ENCODE results near the gene DDIAS.

DNA sequence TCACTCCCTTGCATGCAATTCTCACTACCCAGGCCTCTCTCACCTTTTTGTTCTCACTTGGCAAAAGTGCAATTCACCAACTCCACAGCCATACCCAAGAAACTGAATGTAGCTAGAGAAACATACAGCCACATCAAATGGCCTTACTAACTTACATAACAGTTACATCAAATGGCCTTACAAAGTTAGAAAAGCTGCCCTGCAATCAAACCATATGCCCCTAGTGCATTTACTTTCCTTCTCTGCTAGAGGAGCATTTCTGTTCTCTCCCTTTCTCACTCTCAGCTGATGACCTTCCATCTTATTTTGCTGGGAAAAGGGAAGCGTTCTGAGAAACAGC lies 11.6 kb upstream of the DDIAS start:
- no peak for TF ChIP-seq L3MBTL2 (conservative IDR thresholded peaks at IDR 0.05)
- no peak for TF ChIP-seq TARDBP (IDR thresholded peaks at IDR 0.05)
- no peak for TF ChIP-seq FOXA1 (IDR thresholded peaks at IDR 0.05)
- TF ChIP-seq SP1 (IDR thresholded peaks at IDR 0.05): no peak
- no peak for TF ChIP-seq ARNT (IDR thresholded peaks at IDR 0.05)
- no peak for TF ChIP-seq HDGF (IDR thresholded peaks at IDR 0.05; ENCODE audit: borderline replicate concordance)
- TF ChIP-seq ZNF384 (IDR thresholded peaks at IDR 0.05): no peak
- TF ChIP-seq FOXM1 (IDR thresholded peaks at IDR 0.05; ENCODE audit: borderline replicate concordance): no peak
